Coronary artery (tissue), 2 donors: ENCODE measurements around the gene SLC25A42.

Experiments
- DNase-seq: peaks from one replicate; pipeline ENCODE4 v3.0.0-alpha.2; 2017; ENCODE audit warnings: low spot score
- H3K27ac ChIP-seq, 2 donors: fragments of 200-600 bp; sonication (generic); one replicate each; pipeline ENCODE4 v1.5.1; 2016 to 2019
- H3K4me3 ChIP-seq: fragments of 200-600 bp; sonication (generic); 2 replicates; pipeline ENCODE4 v1.5.1; 2016; ENCODE audit warnings: mild to moderate bottlenecking, moderate library complexity
- CTCF ChIP-seq: fragments of 200-600 bp; sonication (generic); IDR thresholded peaks from one replicate; pipeline ENCODE4 v1.5.1; 2019; ENCODE audit warnings: antibody characterized with exemption

Gene SLC25A42

GRCh38 chr19:19061506-19061905, 2.3 kb upstream of the SLC25A42 start:
- DNase-seq, result no peak
- no peak for TF ChIP-seq CTCF
- no peak overlapping the region for H3K27ac ChIP-seq
- no peak overlapping the region for H3K4me3 ChIP-seq

- Histone ChIP-seq H3K4me3 (peak overlapping the region; percentile 72), H3K27ac (peak overlapping the region; percentile 56 to 83)
- no peak for DNase-seq
- no peak for TF ChIP-seq CTCF
Measured at GRCh38 chr19:19062454-19063182, 1.2 kb upstream of the SLC25A42 start.

DNA sequence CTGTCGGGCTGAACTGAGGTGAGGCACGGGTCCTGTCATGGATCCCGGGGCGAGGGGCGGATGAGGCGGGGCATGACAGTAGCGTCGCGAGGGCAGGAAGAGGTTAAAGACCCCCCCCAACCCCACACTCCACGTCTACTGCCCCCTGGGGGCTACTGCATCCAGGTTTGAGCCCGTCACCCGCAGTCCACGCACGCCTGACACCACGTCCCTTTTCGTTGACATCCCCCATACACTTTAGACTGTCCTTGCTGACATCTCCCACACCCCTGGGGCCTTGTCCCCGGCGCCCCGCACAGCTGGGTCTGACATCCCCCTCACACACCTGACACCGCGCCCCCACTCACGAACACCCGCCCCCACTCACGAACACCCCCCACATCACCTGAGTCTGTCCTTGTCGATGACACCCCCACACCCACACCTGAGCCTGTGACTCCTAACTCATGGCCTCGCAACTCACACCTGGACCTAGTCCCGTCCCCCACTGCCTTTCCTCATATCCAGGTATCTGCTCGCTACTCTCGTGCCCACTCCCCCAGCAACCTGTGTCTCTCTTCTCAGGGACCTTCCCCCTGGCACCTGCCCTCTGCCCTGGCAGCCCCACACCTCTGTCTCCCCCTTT, 416 bp downstream of the SLC25A42 start:
- DNase-seq, result no peak
- no peak for TF ChIP-seq CTCF
- H3K27ac ChIP-seq, result peak overlapping the region; percentile 54 to 94
- peak overlapping the region; percentile 100 for H3K4me3 ChIP-seq

DNA sequence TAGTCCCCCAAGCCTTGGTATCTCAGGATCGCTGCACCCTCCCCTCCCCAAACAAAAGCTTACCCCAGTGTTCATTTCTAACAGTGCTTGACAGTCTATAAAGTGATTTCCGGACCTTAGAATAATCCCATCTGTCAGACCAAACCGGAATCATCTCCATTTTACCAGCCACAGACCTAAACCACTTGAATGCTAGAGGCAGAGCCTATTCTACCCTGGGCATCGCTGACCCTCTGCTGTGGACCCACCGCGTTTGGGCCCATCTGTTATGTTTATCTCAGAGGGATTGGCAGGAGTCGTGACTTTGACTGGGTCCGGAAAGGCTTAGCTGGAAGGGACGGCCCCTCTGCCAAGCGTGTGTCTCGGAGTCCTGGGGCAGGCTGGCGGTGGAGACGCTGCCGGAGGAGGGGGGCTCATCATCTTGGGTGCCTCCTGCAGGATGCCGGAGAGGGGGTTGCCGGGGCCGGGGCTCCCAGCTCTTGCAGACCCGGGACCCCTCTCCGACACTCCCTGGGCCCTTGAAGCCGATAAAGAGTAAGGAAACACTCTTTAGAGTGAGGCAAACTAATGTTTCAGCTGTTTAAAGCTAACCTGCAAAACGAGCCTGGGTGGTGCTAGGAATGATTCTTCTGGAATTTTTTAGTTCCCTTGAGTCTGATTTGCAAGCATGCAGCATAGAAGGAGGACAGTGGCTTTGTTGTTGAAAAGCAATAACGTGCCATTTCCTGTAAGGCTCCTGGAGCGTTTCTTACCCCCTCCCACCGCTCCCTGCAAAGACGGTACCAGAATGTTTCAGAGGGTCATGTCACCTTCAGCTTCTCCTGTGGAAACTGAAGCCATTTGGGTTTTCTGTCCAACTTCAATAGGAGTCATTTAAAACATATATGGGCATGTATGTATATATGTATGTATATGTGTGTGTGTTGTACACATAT, 1.3 kb downstream of the SLC25A42 start:
- peak overlapping the region in 1 of 2 donors; percentile 94 for H3K27ac ChIP-seq
- no peak for TF ChIP-seq CTCF
- H3K4me3 ChIP-seq, result peak overlapping the region; percentile 100
- DNase-seq, result no peak

DNA sequence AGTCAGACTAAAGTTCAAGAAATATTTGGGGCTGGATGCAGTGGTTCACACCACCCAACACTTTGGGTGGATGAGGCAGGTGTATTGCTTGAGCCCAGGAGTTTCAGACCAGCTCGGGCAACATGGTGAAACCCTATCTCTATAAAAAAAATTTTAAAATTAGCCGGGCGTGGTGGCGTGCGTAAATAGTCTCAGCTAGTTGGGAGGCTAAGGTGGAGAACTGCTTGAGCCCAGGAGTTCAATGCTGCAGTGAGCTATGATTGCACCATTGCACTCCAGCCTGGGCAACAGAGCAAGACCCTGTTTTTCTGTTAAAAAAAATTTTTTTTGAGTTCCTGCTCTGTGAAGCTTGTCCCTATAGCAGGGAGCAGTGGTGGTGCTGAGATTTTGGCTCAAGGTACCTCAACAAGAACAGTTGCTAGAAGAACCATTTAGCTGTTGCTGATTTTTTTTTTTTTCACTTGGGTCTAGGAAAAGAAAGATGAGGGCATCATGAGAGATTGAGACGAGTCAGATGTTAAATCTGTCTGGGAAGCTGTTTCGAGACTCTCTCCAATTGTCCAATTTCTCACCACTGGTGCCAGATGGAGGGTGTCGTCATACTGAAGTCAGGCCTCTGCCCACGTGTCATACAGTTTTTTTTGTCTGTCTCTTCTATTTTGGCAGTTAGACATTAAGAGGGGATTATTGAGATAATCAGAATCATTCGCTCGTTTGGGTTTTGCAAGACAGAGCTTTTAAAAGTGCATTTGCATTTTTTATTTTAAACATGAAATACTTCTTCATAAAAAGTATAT, 3.7 kb downstream of the SLC25A42 start:
- Histone ChIP-seq H3K27ac (no peak overlapping the region), H3K4me3 (no peak overlapping the region)
- DNase-seq, result no peak
- no peak for TF ChIP-seq CTCF
